A549 (cell line): ENCODE data around the gene TMOD1.

Experiments
- CBX2 ChIP-seq: fragments of 200-600 bp; sonication (generic); IDR thresholded peaks from 2 replicates; pipeline ENCODE4 v1.6.1; 2016; ENCODE audit warnings: low read depth, mild to moderate bottlenecking, borderline replicate concordance
- CTCF ChIP-seq: fragments of >200 bp; sonication (Bioruptor Twin); formaldehyde crosslinking; IDR thresholded peaks from 3 replicates; pipeline ENCODE4 v1.5.1; 2016
- EHMT2 ChIP-seq: fragments of 200-600 bp; sonication (generic); IDR thresholded peaks from 2 replicates; pipeline ENCODE4 v1.6.1; 2016; ENCODE audit warnings: antibody characterized with exemption, low read depth, mild to moderate bottlenecking, moderate library complexity
- EP300 ChIP-seq, 2 experiments: fragments of >200 bp; sonication (Bioruptor Twin); formaldehyde crosslinking; IDR thresholded peaks; 2 replicates in 1 of 2; 3 replicates in 1 of 2; pipeline ENCODE4 v1.6.1; 2016 to 2017
- MAFK ChIP-seq: fragments of 450-650 bp; IDR thresholded peaks from 2 replicates; pipeline ENCODE4 v1.6.1; 2014; ENCODE audit not compliant: partially characterized antibody
- POLR2A ChIP-seq: IDR thresholded peaks from 2 replicates; pipeline ENCODE4 v1.6.1; 2012; ENCODE audit warnings: mild to moderate bottlenecking, low read length
- REST ChIP-seq: fragments of 200-600 bp; sonication (generic); IDR thresholded peaks from 2 replicates; pipeline ENCODE4 v1.6.1; 2016; ENCODE audit warnings: antibody characterized with exemption, mild to moderate bottlenecking, moderate library complexity
- SMC3 ChIP-seq: fragments of >200 bp; sonication (Bioruptor Twin); formaldehyde crosslinking; IDR thresholded peaks from 3 replicates; pipeline ENCODE4 v1.6.1; 2018; ENCODE audit warnings: inconsistent platforms

- no peak for TF ChIP-seq CTCF
- TF ChIP-seq EHMT2, result no peak
- TF ChIP-seq POLR2A, result no peak
- no peak for TF ChIP-seq REST
- no peak for TF ChIP-seq SMC3
- no peak for TF ChIP-seq MAFK
- TF ChIP-seq CBX2, result no peak
- TF ChIP-seq EP300 (IDR thresholded peaks at IDR 0.05), result no peak
These were observed 1.2 kb upstream of the TMOD1 start for GRCh38 chr9:97500263-97500662.
